Liver (tissue), 9 donors: ENCODE results near the gene MON2. TPM values are rescaled to one million over a fixed set of nuclear protein-coding genes. Genes with fewer than 3 reads are reported as not detected.

ENCODE experiments used
- DNase-seq: peaks from one replicate; pipeline ENCODE4 v3.0.0-alpha.2; 2017; ENCODE audit warnings: low spot score
- H3K27ac ChIP-seq, 2 donors: one replicate each; pipeline ENCODE4 v1.7.0; 2013; ENCODE audit warnings: inconsistent platforms in 2 of 2, low read length in 2 of 2, control low read depth in 1 of 2, low read depth in 1 of 2, mild to moderate bottlenecking in 1 of 2
- H3K27me3 ChIP-seq, 4 donors: one replicate each; pipeline versions ENCODE4 v1.6.1 to v1.7.0; 2013; ENCODE audit warnings: low read length in 3 of 4, inconsistent platforms in 1 of 4, mild to moderate bottlenecking in 1 of 4, moderate library complexity in 1 of 4; ENCODE audit not compliant: control insufficient read depth in 4 of 4, insufficient read depth in 4 of 4
- H3K36me3 ChIP-seq, 4 donors: one replicate each; pipeline versions ENCODE4 v1.6.1 to v1.7.0; 2013; ENCODE audit warnings: low read length in 3 of 4, mild to moderate bottlenecking in 3 of 4, low read depth in 1 of 4, moderate library complexity in 1 of 4; ENCODE audit not compliant: control insufficient read depth in 4 of 4, insufficient read depth in 3 of 4
- H3K4me1 ChIP-seq, 4 donors: one replicate each; pipeline versions ENCODE4 v1.6.1 to v1.7.0; 2013; ENCODE audit warnings: low read length in 3 of 4, mild to moderate bottlenecking in 3 of 4, moderate library complexity in 1 of 4; ENCODE audit not compliant: control insufficient read depth in 4 of 4, insufficient read depth in 4 of 4
- H3K4me3 ChIP-seq, 3 donors: one replicate each; pipeline versions ENCODE4 v1.6.1 to v1.7.0; 2013; ENCODE audit warnings: low read length in 3 of 3, control low read depth in 1 of 3, low read depth in 1 of 3, mild to moderate bottlenecking in 1 of 3
- H3K9ac ChIP-seq, 2 donors: one replicate each; pipeline ENCODE4 v1.7.0; 2013; ENCODE audit warnings: low read length in 2 of 2, mild to moderate bottlenecking in 2 of 2, moderate library complexity in 2 of 2, control low read depth in 1 of 2, low read depth in 1 of 2
- H3K9me3 ChIP-seq, 4 donors: one replicate each; pipeline versions ENCODE4 v1.6.1 to v1.7.0; 2013; ENCODE audit warnings: low read length in 3 of 4; ENCODE audit not compliant: control insufficient read depth in 4 of 4
- ATF3 ChIP-seq: IDR thresholded peaks from 2 replicates; pipeline ENCODE4 v1.6.1; 2016; ENCODE audit warnings: antibody characterized with exemption
- CTCF ChIP-seq: fragments of 150-350 bp; IDR thresholded peaks from 2 replicates; pipeline ENCODE4 v1.5.1; 2017; ENCODE audit warnings: improper control_type of control experiment, low read depth, low read length; ENCODE audit not compliant: missing input control
- EGR1 ChIP-seq, 2 donors: IDR thresholded peaks; 2 replicates each; pipeline ENCODE4 v1.6.1; 2016 to 2018; ENCODE audit warnings: antibody characterized with exemption in 2 of 2, low read depth in 2 of 2
- FOXA1 ChIP-seq: IDR thresholded peaks from 2 replicates; pipeline ENCODE4 v1.6.1; 2016; ENCODE audit warnings: antibody characterized with exemption
- FOXA2 ChIP-seq: IDR thresholded peaks from 2 replicates; pipeline ENCODE4 v1.6.1; 2016; ENCODE audit warnings: antibody characterized with exemption
- GABPA ChIP-seq, 2 donors: IDR thresholded peaks in 1 of 2; conservative IDR thresholded peaks in 1 of 2; 2 replicates each; pipeline ENCODE4 v1.6.1; 2016; ENCODE audit warnings: antibody characterized with exemption in 2 of 2, mild to moderate bottlenecking in 1 of 2, moderate library complexity in 1 of 2
- HNF4A ChIP-seq, 2 donors: conservative IDR thresholded peaks; 2 replicates each; pipeline ENCODE4 v1.6.1; 2016; ENCODE audit warnings: antibody characterized with exemption in 2 of 2, mild to moderate bottlenecking in 2 of 2
- HNF4G ChIP-seq: IDR thresholded peaks from 2 replicates; pipeline ENCODE4 v1.6.1; 2016; ENCODE audit warnings: antibody characterized with exemption
- JUND ChIP-seq, 2 donors: IDR thresholded peaks; 2 replicates each; pipeline ENCODE4 v1.6.1; 2016; ENCODE audit warnings: antibody characterized with exemption in 2 of 2
- MAX ChIP-seq: IDR thresholded peaks from 2 replicates; pipeline ENCODE4 v1.6.1; 2016; ENCODE audit warnings: antibody characterized with exemption
- NR2F2 ChIP-seq: IDR thresholded peaks from 2 replicates; pipeline ENCODE4 v1.6.1; 2016; ENCODE audit warnings: antibody characterized with exemption
- RAD21 ChIP-seq, 2 donors: IDR thresholded peaks; 2 replicates each; pipeline ENCODE4 v1.6.1; 2016; ENCODE audit warnings: antibody characterized with exemption in 2 of 2, mild to moderate bottlenecking in 2 of 2
- REST ChIP-seq: IDR thresholded peaks from 2 replicates; pipeline ENCODE4 v1.6.1; 2016; ENCODE audit warnings: antibody characterized with exemption, mild to moderate bottlenecking
- RXRA ChIP-seq, 2 donors: IDR thresholded peaks; 2 replicates each; pipeline ENCODE4 v1.6.1; 2017 to 2018; ENCODE audit warnings: antibody characterized with exemption in 2 of 2, mild to moderate bottlenecking in 1 of 2
- SP1 ChIP-seq: IDR thresholded peaks from 2 replicates; pipeline ENCODE4 v1.6.1; 2018; ENCODE audit warnings: antibody characterized with exemption, mild to moderate bottlenecking
- TAF1 ChIP-seq: conservative IDR thresholded peaks from 2 replicates; pipeline ENCODE4 v1.6.1; 2016; ENCODE audit warnings: antibody characterized with exemption, mild to moderate bottlenecking
- YY1 ChIP-seq: IDR thresholded peaks from 2 replicates; pipeline ENCODE4 v1.6.1; 2016; ENCODE audit warnings: antibody characterized with exemption, mild to moderate bottlenecking
- ZBTB33 ChIP-seq: IDR thresholded peaks from 2 replicates; pipeline ENCODE4 v1.6.1; 2016; ENCODE audit warnings: antibody characterized with exemption
- WGBS: extraction: QIAGEN DNeasy Blood & Tissue Kit; methylation state at CpG from one replicate; pipeline ENCODE4 v1.1.7; 2013; 5-methylcytosine and 5-hydroxymethylcytosine counted together
- polyA plus RNA-seq, 2 donors: library from polyadenylated mRNA; stranded (reverse) in 1 of 2; unstranded in 1 of 2; fragments of 200-250 nt in 1 of 2; fragments of >200 nt in 1 of 2; fragmentation: Nextera tagmentation in 1 of 2; extraction: Ambion mirVana in 1 of 2; gene quantifications; one replicate each; pipeline versions ENCODE4 v1.2.1 to v1.2.3, GENCODE V29; 2013 to 2015
- total RNA-seq, 2 donors: library from RNA; depleted of rRNA; stranded (reverse); fragments of >200 nt; gene quantifications; one replicate each; pipeline ENCODE4 v1.2.3, GENCODE V29; 2014
- donor health status: healthy.
- donor health status: healthy.
- donor health status: healthy.
- donor health status: healthy.
- donor health status: healthy.

Gene MON2
- total and polyA plus RNA-seq, 4 donors = 7.5 to 69.9 (median 25.8) TPM

- Histone ChIP-seq H3K9me3 (no peaks in the 10 kb centered on the region), H3K36me3 (peaks cover 0 to 22% (median 10%) of the 10 kb centered on the region in 4 donors), H3K27ac (no peak overlapping the region), H3K4me1 (no peaks in the 10 kb centered on the region), H3K4me3 (no peak overlapping the region), H3K9ac (no peak overlapping the region), H3K27me3 (no peaks in the 10 kb centered on the region)
- no peak for TF ChIP-seq FOXA1
- no peak for TF ChIP-seq FOXA2
- no peak for TF ChIP-seq EGR1 (IDR thresholded peaks at IDR 0.05; ENCODE audit: low read depth in 2 of 2)
- TF ChIP-seq ZBTB33 = no peak
- no peak for TF ChIP-seq REST
- TF ChIP-seq CTCF = no peak
- no peak for TF ChIP-seq YY1
- no peak for TF ChIP-seq NR2F2
- no peak for TF ChIP-seq JUND (IDR thresholded peaks at IDR 0.05)
- TF ChIP-seq RAD21 (IDR thresholded peaks at IDR 0.05) = no peak
- no peak for TF ChIP-seq RXRA (IDR thresholded peaks at IDR 0.05)
- TF ChIP-seq MAX = no peak
- no peak for TF ChIP-seq ATF3
- TF ChIP-seq HNF4G = no peak
- TF ChIP-seq TAF1 = no peak
- TF ChIP-seq GABPA (IDR thresholded peaks at IDR 0.05 in 1 of 2, conservative IDR thresholded peaks at IDR 0.05 in 1 of 2) = no peak
- TF ChIP-seq HNF4A (conservative IDR thresholded peaks at IDR 0.05) = no peak
- TF ChIP-seq SP1 = no peak
- no peak for DNase-seq
Measured at GRCh38 chr12:62575036-62575435, 108.4 kb downstream of the MON2 start.

- DNase-seq = no peak
- no peaks in the 10 kb centered on the region for H3K9me3 ChIP-seq
- TF ChIP-seq JUND (IDR thresholded peaks at IDR 0.05) (no peak), ZBTB33 (no peak), RXRA (IDR thresholded peaks at IDR 0.05) (no peak), YY1 (no peak), TAF1 (no peak), HNF4A (conservative IDR thresholded peaks at IDR 0.05) (no peak), MAX (no peak), RAD21 (IDR thresholded peaks at IDR 0.05) (no peak), NR2F2 (no peak)
- no peak overlapping the region for H3K9ac ChIP-seq
- peaks cover 4 to 19% (median 9%) of the 10 kb centered on the region in 4 donors for H3K36me3 ChIP-seq
- no peak overlapping the region for H3K4me3 ChIP-seq
- H3K27ac ChIP-seq = no peak overlapping the region
- H3K27me3 ChIP-seq = no peaks in the 10 kb centered on the region
- no peaks in the 10 kb centered on the region for H3K4me1 ChIP-seq
- 68% methylated on average over 1 of the region's 1 CpG for WGBS
Measured at GRCh38 chr12:62576503-62576902, 109.9 kb downstream of the MON2 start.
